SK-N-SH (cell line): ENCODE measurements around the gene BAIAP2. TPM values are rescaled to one million over a fixed set of nuclear protein-coding genes. Genes with fewer than 3 reads are reported as not detected.
A peak's percentile ranks its signal among the peaks of the same experiment; 100 is the strongest.

ENCODE experiments used
- CTCF ChIA-PET: fragments of 300-600, 350-600 bp; formaldehyde crosslinking; extraction: SDS; loops from one replicate; lab custom pipeline; 2021; lab: Yijun Ruan, JAX
- POLR2A ChIA-PET: fragments of 350-600 bp; sonication (Branson Sonifier 250); formaldehyde crosslinking; extraction: SDS; loops from one replicate; lab custom pipeline; 2020; ENCODE audit warnings: antibody characterized with exemption, inconsistent platforms; lab: Yijun Ruan, JAX
- DNase-seq: peaks from one replicate; pipeline ENCODE4 v3.0.0; 2012
- H2AFZ ChIP-seq: fragments of 200-600 bp; sonication (generic); 2 replicates; pipeline ENCODE4 v1.8.1; 2016; ENCODE audit warnings: antibody characterized with exemption, mild to moderate bottlenecking, low read depth
- H3F3A ChIP-seq: fragments of 200-600 bp; sonication (generic); replicated peaks from 2 replicates; pipeline ENCODE3; 2016; ENCODE audit warnings: antibody characterized with exemption, mild to moderate bottlenecking; ENCODE audit not compliant: insufficient read depth
- H3K27ac ChIP-seq, 2 experiments: fragments of 200-500 bp in 1 of 2; fragments of 200-600 bp in 1 of 2; sonication (Bioruptor generic) in 1 of 2; sonication (generic), shearing (Covaris generic) in 1 of 2; 2 replicates each; pipeline versions ENCODE4 v1.5.1 to v1.6.1; 2014 to 2016; ENCODE audit warnings: low read depth in 2 of 2, inconsistent platforms in 1 of 2, low read length in 1 of 2, mild to moderate bottlenecking in 1 of 2, mixed read lengths in 1 of 2
- H3K27me3 ChIP-seq: fragments of 200-600 bp; sonication (generic), shearing (Covaris generic); 2 replicates; pipeline ENCODE4 v1.6.1; 2016; ENCODE audit warnings: mixed run types; ENCODE audit not compliant: insufficient read depth
- H3K36me3 ChIP-seq, 2 experiments: fragments of 200-500 bp in 1 of 2; fragments of 200-600 bp in 1 of 2; sonication (Bioruptor generic) in 1 of 2; sonication (generic) in 1 of 2; replicated peaks in 1 of 2; 2 replicates each; pipeline versions ENCODE3 to v1.5.1; 2014 to 2016; ENCODE audit warnings: low read length in 1 of 2, mild to moderate bottlenecking in 1 of 2; ENCODE audit not compliant: insufficient read depth in 2 of 2, control insufficient read depth in 1 of 2
- H3K4me1 ChIP-seq, 2 experiments: fragments of 200-500 bp in 1 of 2; fragments of 200-600 bp in 1 of 2; sonication (Bioruptor generic) in 1 of 2; sonication (generic), shearing (Covaris generic) in 1 of 2; 2 replicates each; pipeline versions ENCODE4 v1.5.1 to v1.6.1; 2014 to 2016; ENCODE audit warnings: low read depth in 1 of 2, low read length in 1 of 2, mixed run types in 1 of 2; ENCODE audit not compliant: insufficient read depth in 2 of 2, control insufficient read depth in 1 of 2
- H3K4me2 ChIP-seq: fragments of 200-600 bp; sonication (generic), shearing (Covaris generic); 2 replicates; pipeline ENCODE4 v1.6.1; 2017; ENCODE audit warnings: mixed run types
- H3K4me3 ChIP-seq, 2 experiments: fragments of 200-500 bp in 1 of 2; fragments of 200-600 bp in 1 of 2; sonication (Bioruptor generic) in 1 of 2; sonication (generic), shearing (Covaris generic) in 1 of 2; 2 replicates each; pipeline versions ENCODE4 v1.5.1 to v1.8.1; 2014 to 2016; ENCODE audit warnings: low read depth in 2 of 2, inconsistent platforms in 1 of 2, low read length in 1 of 2, mild to moderate bottlenecking in 1 of 2, mixed read lengths in 1 of 2, moderate library complexity in 1 of 2
- H3K79me2 ChIP-seq: fragments of 200-600 bp; sonication (generic); 2 replicates; pipeline ENCODE4 v1.8.1; 2017; ENCODE audit warnings: mild to moderate bottlenecking; ENCODE audit not compliant: insufficient read depth
- H3K9ac ChIP-seq: fragments of 200-600 bp; sonication (generic); 2 replicates; pipeline ENCODE4 v1.6.1; 2017; ENCODE audit warnings: mixed run types
- H3K9me2 ChIP-seq: fragments of 200-600 bp; sonication (generic); 2 replicates; pipeline ENCODE4 v1.6.1; 2017; ENCODE audit warnings: mixed run types
- H3K9me3 ChIP-seq: fragments of 200-600 bp; sonication (generic); 2 replicates; pipeline ENCODE4 v1.6.1; 2017; ENCODE audit warnings: mixed run types, mild to moderate bottlenecking, moderate library complexity
- H4K20me1 ChIP-seq: fragments of 200-600 bp; sonication (generic); 2 replicates; pipeline ENCODE4 v1.6.1; 2017; ENCODE audit warnings: mild to moderate bottlenecking, mixed run types; ENCODE audit not compliant: insufficient read depth
- FOXJ3 ChIP-seq: sonication (generic); formaldehyde crosslinking; IDR thresholded peaks from 2 replicates; pipeline ENCODE4 v1.5.1; 2020; ENCODE audit warnings: mild to moderate bottlenecking, missing genetic modification reagents
- GATA2 ChIP-seq: sonication (generic); formaldehyde crosslinking; IDR thresholded peaks from 2 replicates; pipeline ENCODE4 v1.5.0; 2020; ENCODE audit warnings: mild to moderate bottlenecking, missing genetic modification reagents
- MXI1 ChIP-seq: IDR thresholded peaks from 2 replicates; pipeline ENCODE4 v1.6.1; 2012; ENCODE audit warnings: mild to moderate bottlenecking, low read depth, low read length, improper control_type of control experiment
- NFIC ChIP-seq: IDR thresholded peaks from 2 replicates; pipeline ENCODE4 v1.4.0; 2012; ENCODE audit warnings: borderline replicate concordance
- RXRA ChIP-seq: IDR thresholded peaks from 2 replicates; pipeline ENCODE4 v1.4.0; 2012; ENCODE audit warnings: low read depth, mild to moderate bottlenecking, borderline replicate concordance
- USF1 ChIP-seq: IDR thresholded peaks from 2 replicates; pipeline ENCODE4 v1.4.0; 2012; ENCODE audit warnings: low read depth, borderline replicate concordance
- WGBS: methylation state at CpG from one replicate; pipeline ENCODE4 v1.1.6; 2017; ENCODE audit warnings: low lambda C conversion rate; 5-methylcytosine and 5-hydroxymethylcytosine counted together
- polyA plus RNA-seq, 3 experiments: library from polyadenylated mRNA; depleted of rRNA; stranded (reverse); fragments of >200 nt; gene quantifications; 2 replicates each; pipeline ENCODE4 v1.2.3, GENCODE V29; 2012

The BAIAP2 gene
- polyA plus RNA-seq, 1 of the 3 experiments (the other 2 are of a cell fraction) = 19.8 TPM

- peak; percentile 74 for DNase-seq
- H3K4me1 ChIP-seq = peaks cover 0 to 31% of the 10 kb centered on the region in 2 experiments; a peak in 1 of 4 replicates
- H3K36me3 ChIP-seq = peaks cover 0 to 3% of the 10 kb centered on the region in 2 experiments
- H3K9me2 ChIP-seq = no peaks in the 10 kb centered on the region
- no peak overlapping the region for H2AFZ ChIP-seq
- no peaks in the 10 kb centered on the region for H3F3A ChIP-seq
- H3K4me3 ChIP-seq = no peak overlapping the region
- no peaks in the 10 kb centered on the region for H3K9me3 ChIP-seq
- peak overlapping the region in 1 of 2 experiments; percentile 40; a peak in 1 of 4 replicates for H3K27ac ChIP-seq
- no peak overlapping the region for H3K4me2 ChIP-seq
- H3K79me2 ChIP-seq = no peaks in the 10 kb centered on the region
- H4K20me1 ChIP-seq = 0 out of 2 replicates have a peak, but pooled peaks cover 3% of the 10 kb centered on the region
- no peak overlapping the region for H3K9ac ChIP-seq
- TF ChIP-seq RXRA (no peak), FOXJ3 (CRISPR knock-in tag) (no peak), GATA2 (no peak), NFIC (no peak), MXI1 (no peak)
- TF ChIP-seq, all 33 proteins: peak for 0
- H3K27me3 ChIP-seq = no peaks in the 10 kb centered on the region
- POLR2A ChIA-PET = no interaction called here
- WGBS = 93% methylated on average over 30 of the region's 33 CpGs
- CTCF ChIA-PET = interaction anchor here (1.5 to 14.2 kb wide), 3 partner anchors 18 to 57 kb away, joined by 4 to 188 read pairs (median 60); no protein-coding TSS in a partner anchor
Observed at GRCh38 chr17:81082177-81083073, 47.5 kb downstream of the BAIAP2 start.

GRCh38 chr17:81083125-81083765, 48.3 kb downstream of the BAIAP2 start:
- peak overlapping the region in 1 of 2 experiments; percentile 40; a peak in 1 of 4 replicates for H3K27ac ChIP-seq
- no peaks in the 10 kb centered on the region for H3K27me3 ChIP-seq
- H3K4me1 ChIP-seq = peaks cover 0 to 31% of the 10 kb centered on the region in 2 experiments; a peak in 1 of 4 replicates
- 86% methylated on average over 20 of the region's 27 CpGs for WGBS
- H2AFZ ChIP-seq = no peak overlapping the region
- peaks cover 0 to 10% of the 10 kb centered on the region in 2 experiments for H3K36me3 ChIP-seq
- no peaks in the 10 kb centered on the region for H3K9me3 ChIP-seq
- DNase-seq = peak; percentile 87
- H3K79me2 ChIP-seq = no peaks in the 10 kb centered on the region
- POLR2A ChIA-PET = no interaction called here
- H3K9me2 ChIP-seq = no peaks in the 10 kb centered on the region
- CTCF ChIA-PET = interaction anchor here (1.0 to 14.2 kb wide), 3 partner anchors 18 to 59 kb away, joined by 3 to 188 read pairs (median 4); no protein-coding TSS in a partner anchor
- H4K20me1 ChIP-seq = 0 out of 2 replicates have a peak, but pooled peaks cover 3% of the 10 kb centered on the region
- H3K4me2 ChIP-seq = no peak overlapping the region
- no peak overlapping the region for H3K9ac ChIP-seq
- TF ChIP-seq GATA2 (peak; percentile 73), USF1 (no peak)
- no peak overlapping the region for H3K4me3 ChIP-seq
- no peaks in the 10 kb centered on the region for H3F3A ChIP-seq
